GM21381 (cell line): ENCODE data around the gene ATP8A2.

Experiments
- ATAC-seq: cut with Tn5 transposase; IDR thresholded peaks from one replicate; pipeline ENCODE4 v1.9.1; 2021; ENCODE audit warnings: mild to moderate bottlenecking, moderate library complexity; ENCODE audit not compliant: unreplicated experiment

The ATP8A2 gene

DNA sequence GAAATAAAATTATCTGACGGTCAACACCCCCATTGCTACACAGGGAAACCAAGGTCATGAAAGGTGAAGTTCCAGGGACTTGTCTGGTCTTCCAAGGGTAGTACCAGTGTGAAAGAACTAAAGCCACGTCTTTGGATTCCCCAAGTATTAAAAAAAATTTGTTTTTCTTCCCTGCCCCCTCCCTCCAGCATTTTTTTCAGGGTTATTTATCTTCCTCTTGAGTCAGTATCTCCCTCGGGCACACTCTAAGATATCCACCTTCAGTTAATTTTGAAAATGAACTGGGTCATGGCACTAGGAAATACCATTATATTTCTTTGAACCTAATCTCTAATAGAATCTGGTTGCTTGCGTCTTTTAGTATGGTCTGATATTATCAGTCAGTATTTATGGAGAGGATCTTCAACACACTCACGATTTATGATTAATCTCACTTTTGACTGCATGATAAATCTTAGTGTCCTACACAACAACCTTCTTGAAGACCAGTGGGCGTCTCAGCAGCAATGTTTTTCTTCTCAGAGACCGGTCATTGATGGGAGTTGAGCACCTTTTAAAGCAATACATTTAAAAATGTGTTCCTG is 9.1 kb downstream of the ATP8A2 start:
- no peak for ATAC-seq

DNA sequence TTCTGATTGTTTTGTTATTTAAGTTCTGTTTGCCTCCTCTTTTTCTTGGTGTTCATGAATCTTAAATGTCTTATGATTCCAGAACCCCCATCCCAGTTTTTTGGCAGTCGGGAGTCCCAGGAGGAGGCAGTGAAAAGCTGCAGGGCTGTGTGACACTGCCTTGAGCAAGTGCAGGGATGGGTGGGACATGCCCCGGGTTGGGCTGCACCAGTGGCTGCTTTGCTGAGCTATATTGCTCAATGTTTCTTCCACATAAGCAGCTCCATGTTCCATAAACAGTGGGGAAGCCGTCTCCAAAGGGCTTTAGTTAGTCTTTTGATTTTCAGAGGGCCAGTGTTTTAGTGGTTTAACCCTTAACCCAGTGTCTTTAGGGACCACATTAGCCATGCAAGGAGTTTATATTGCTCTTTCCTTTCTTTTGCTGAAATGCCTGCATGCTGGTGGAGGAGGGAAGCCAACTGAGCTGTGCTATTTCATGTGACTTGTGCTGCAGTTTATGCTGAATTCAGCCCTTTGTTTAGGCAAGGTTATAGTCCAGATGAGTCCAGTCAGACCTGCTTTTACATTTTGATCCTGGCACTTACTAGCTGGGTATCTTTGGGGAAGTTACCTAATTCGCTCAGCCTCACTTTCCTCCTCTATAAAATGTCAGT is 13.1 kb downstream of the ATP8A2 start:
- ATAC-seq: no peak

DNA sequence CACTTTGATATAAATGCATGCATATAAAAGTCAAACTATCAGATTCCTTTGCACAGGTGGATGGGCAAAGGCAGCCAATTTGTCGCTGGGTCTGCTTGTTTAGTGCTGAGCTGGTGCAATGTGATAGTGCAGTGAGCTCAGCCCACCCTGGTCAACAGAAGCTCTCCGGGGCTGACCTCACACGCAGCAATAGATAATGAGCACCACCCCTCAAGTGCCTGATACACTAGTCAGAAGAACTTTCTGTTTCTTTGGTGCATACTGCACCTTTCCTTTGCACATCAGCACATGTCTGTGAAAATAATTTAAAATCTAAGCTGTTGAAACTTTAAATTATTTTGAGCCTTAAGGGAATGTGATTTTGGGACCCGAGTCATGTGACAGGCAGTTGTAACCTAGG is 20.2 kb downstream of the ATP8A2 start:
- no peak for ATAC-seq

DNA sequence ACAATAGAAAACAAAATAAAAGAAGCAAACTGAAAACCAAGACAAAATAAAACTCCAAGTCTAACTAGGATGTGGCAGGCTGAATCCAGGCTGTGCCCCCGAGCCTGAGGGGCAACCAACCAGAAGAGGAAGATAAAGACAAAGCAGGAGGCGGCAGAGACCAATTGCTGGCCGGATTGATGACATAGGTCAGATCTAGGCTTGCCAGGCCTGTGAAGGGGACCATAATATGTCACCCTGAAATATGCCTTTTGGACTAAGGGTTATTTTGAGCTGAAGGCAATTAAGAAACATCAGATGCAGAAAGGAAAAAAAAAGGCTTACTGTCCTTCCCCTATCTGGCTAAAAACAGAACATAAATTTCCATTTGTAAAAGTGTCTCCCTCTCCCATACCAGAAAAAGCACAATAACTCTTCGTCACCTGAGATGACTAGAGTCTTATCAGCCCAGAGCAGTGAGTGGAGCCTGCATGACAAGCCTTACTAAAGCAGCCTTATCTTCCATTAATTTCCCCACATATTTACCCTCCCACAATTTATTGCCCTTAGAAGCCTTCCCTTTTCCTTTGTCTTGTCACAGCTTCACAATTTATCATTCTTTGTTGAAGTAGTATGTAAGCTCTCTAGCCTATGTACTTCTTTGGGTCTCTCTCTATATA is 22.8 kb downstream of the ATP8A2 start:
- ATAC-seq: no peak

DNA sequence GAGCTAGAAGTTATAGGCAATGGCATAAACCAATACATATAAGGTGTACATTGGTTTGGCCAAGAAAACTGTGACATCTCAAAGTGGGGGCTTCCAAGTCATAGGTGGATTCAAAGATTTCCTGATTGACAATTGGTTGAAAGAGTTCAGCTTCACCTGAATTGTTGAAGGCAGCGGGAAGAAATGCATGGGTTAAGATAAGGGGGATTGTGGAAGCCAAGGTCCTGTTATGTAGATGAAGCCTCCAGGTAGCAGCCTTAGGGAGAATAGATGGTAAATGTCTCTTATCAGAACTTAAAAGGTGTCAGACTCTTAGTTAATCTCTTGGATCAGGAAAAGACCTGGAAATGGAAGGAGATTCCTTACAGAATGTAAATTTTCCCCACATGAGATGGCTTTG is 26.0 kb downstream of the ATP8A2 start:
- ATAC-seq: no peak

DNA sequence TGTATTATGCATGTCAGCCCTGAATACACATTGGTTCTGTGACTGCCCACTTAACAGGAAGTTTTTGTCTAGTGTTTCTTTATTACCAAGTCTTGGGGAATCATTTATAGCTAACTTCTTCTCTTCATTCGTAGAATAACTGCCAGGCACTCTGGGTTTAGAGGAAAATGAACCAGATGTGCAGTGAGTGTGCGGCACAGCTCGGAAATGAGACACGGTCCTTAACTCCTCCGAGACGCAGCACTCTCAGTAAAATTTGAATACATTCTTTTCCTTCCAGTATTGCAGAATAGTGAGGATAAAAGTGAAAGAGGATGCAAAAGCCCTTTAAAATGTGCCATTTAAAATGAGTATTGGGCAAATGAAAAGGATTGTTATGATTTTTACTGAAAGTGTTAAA is 29.2 kb downstream of the ATP8A2 start:
- no peak for ATAC-seq

DNA sequence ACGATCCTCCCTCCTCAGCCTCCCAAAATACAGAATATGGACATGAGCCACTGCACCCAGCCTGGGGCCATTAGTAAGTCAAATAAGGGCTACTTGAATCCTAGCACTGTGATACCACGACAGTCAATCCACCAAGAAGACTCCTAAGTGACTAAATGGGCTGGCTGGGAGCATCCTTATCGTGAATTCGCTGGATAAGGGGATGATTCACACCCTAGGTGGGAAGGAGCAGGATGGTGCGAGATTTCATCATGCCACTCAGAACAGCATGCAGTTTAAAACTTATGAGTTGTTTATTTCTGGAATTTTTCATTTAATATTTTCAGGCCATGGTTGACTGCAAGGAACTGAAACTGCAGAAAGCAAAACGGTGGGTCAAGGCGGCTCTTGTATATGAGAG is 30.2 kb downstream of the ATP8A2 start:
- ATAC-seq: no peak

DNA sequence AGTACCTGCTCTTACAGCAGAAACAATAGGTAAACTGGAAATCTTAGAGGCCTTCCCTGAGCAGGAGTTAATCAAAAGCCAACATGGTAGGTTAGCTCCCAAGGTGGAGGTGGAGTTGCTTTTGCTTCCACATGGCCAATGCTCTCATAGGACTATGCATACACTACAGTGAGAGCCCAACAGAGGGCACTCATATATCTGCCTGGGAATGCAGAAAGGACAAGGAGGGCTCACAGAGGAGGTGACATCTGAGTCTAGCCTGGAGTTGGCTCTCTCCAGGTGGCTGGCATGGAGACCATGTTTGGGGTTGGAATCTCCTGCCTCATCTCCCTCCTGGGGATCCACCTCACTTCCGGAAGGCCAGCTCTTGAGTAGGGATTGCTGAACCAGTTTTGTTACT is 34.6 kb downstream of the ATP8A2 start:
- no peak for ATAC-seq

DNA sequence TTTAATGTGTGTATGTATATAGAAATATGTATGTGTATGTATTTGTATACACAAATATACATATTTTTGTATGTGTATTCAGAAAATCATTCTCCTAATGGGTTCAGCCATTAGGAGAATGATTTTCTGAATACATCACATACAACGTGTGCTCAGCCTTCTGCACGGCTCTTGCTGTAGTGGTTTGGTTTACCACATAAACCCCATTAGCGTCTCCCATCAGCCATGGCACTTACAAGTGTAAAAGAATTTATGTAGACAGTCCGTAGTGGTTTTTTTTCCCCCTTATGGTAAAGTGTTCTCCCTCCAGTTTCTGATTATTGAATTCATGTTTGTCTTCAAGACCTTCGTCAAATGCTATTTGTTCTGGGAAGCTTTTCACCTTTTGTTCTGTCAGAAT is 38.2 kb downstream of the ATP8A2 start:
- ATAC-seq: no peak

DNA sequence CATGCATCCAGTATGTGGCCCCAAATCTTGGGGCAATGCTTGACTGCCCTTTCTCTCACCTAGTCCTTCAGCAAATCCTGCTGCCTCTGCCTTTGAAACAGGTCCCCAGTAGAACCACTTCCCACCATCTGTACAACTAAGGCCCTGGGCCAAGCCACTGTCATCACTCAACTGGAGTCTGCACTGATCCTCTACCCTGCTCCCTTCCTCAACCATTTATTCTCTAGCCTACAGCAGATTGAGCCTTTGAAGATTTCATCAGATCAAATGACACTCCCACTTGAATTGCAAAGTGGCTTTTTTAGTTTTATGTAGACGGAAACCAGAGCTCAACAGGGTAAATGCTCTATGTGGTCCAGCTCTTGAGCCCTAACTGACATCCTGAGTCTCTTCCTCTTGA is 43.5 kb downstream of the ATP8A2 start:
- ATAC-seq: no peak

DNA sequence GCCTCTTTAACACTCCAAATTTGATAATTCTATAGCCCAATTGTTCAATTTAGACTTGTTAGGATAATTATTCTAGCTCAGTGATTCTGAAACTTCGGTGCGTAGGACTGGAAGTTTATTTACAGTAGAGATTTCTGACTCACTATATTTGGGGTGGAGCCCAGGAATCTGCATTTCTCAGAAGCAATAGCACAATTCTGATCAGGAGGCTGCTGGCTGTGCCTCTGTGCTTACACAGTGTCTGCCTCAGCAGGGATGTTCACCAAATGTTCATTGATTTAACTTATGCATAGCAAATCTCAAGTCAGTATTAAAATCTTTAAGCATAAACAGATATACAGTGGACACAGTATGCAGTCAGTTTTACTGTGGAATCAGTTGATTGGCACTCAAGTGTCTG is 45.8 kb downstream of the ATP8A2 start:
- ATAC-seq: no peak

DNA sequence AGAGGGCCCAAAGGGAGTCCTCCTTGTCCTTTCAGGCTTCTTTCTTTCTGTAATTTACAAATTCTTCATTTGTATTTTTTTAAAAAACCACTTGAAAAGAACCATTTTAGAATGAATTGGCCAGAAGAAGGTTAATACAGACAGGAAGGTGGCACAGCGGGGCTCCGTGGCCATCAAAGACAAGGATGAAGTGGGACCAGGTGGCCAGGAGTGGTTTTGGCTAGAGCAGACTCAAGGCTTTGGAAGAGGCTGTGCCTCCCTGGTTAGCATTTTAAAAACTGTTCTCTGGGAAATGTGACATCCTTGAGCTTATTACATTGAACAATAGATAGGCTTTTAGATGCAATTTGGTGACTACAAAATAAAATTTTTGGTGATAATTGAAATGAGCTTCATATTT is 48.4 kb downstream of the ATP8A2 start:
- no peak for ATAC-seq

DNA sequence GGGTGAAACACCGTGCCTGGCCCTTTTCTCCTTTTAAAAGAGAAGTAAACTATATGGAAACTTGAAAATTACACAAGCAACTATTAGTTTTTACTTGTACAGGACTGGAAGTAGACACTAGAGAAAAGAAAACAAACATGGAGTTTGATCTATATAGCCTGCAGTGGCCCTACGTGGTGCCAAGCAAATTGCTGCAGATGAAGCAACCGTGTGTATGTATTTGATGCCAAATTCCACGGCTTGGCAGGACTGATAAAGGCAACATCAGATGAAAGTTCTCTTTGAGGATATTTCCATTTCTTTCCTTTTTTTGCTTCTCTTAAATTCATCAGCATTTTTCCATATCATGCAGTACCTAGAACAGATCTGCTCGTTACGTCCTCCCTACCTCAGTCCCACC is 49.8 kb downstream of the ATP8A2 start:
- ATAC-seq: no peak

DNA sequence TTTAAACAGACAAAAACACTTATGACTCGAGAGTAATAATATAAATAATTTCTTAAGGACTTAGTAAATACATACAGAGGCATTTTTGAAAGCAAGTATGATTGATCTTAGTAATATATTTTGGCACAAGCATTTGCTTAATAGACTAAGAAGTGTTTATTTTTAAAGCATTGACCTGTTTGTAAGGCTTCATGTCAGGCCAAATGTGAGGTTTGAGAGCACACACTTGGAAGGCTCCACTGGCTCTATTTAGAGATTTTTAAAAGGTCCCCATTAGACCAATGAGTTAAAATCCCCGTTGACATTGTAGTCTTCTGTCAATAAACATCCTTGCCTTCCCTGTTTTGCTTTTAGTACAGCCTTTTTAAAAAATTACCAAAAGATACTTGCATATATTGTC is 50.4 kb downstream of the ATP8A2 start:
- ATAC-seq: no peak

DNA sequence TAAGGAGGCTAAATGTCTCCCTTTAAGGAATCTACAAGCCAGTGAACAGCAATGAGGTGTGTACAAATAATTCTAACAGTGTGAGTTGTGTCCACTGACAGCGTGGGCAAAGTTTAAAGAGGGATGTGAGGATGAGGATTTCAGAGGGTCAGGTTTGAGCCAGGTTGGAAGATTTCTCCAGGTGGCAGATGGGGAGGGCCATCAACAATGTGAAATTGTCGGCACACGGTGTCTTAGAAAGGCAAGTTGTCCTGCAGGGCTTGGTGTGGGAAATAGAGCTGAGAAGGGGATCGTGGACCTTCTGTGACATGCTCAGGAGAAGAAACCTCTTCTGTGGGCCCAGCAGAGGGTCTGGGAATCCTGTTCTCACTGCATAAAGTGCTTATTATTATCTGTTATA is 52.1 kb downstream of the ATP8A2 start:
- no peak for ATAC-seq

DNA sequence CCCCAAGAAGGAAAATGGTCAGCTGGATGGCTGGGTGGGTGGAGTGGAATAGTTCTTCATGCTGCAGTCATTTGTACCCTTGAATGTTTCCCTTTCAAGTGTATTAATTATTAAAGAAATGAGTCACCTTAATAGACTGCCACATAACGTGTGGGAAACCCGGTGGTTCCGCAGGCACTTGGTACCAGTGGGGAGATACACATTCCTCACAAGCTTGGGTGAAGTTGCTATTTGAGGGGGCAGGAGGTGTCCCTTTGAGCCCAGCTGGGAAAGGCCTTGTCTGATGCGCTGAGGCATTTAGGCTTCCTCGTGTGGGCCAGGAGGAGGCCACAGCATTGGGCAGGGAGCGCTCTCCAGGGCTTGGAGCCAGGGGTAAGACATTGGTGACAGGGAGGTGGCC is 57.7 kb downstream of the ATP8A2 start:
- no peak for ATAC-seq

DNA sequence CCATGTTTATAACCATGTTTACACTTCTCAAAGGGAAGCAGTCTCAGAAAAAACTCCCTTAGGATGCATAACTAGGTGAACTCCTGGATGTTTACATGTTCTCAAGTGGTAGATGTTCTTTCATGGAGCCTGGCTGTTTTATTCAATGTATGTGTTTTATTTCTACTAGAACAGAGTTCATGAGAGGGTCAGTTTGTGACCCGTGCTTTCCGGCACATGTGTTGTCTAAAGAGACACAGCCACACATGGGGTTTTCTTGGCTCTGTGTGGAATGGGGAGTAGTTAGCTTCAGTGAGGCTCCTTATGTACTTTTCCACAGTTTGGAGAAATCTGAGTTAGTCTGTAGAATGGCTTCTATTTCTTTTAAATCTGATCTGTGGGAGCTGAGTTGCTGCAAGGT is 60.9 kb downstream of the ATP8A2 start:
- ATAC-seq: no peak

DNA sequence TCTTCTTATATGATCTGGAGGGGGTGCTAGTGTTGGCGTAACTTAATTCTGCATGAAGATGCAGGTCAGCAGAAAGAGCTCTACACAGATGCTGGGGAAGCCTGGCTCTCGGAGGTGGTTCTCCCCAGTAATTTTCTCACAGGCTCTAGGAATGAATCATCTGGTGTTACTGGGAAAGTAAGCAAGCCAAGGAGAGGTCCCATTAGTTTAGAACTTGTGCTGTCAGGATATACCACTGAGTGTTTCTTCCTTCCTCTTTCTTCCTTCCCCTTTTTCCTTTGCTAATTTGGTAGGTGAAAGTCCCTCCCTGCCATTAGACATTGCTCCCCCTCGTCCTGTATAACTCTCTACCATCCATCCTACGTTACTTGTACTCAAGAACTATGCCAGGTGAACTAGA is 68.3 kb downstream of the ATP8A2 start:
- no peak for ATAC-seq

DNA sequence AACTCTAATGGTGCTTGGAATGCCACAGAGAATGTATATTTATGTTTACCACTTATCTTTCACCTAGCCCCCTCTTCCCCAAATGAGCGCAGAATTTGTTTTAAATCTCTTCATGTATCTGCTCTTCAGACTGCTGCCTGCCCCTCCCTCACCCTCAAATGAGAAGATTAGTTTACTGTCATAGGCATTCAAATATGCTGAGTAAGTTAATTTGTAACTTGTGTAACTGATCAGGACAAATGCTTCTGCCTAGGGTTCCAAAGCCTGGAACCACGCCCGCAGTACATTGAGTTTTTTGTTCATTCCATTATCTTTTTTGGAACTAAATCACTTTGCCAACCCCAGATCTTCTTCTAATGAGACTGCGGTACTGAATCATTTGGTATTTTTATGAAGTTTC is 74.5 kb downstream of the ATP8A2 start:
- ATAC-seq: no peak

DNA sequence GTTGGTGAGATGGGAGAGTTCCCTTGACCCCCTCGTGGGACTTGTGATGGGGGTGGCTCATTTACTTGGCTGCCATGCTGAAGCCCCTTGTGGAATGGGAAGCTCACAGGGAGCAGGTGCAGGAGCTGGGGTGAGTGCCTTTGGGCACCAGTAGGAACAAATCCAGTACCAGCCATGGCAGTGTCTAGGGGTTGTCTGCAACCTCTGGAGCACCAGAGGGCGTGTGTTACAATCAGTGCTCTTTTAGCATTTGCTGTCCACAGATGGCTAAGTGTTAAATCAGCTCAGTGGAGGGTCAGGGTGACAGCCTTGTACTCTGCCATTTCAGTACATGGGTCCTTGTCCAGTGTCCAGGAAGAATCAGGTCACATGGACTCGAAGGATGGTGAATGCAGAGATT is 75.6 kb downstream of the ATP8A2 start:
- no peak for ATAC-seq

DNA sequence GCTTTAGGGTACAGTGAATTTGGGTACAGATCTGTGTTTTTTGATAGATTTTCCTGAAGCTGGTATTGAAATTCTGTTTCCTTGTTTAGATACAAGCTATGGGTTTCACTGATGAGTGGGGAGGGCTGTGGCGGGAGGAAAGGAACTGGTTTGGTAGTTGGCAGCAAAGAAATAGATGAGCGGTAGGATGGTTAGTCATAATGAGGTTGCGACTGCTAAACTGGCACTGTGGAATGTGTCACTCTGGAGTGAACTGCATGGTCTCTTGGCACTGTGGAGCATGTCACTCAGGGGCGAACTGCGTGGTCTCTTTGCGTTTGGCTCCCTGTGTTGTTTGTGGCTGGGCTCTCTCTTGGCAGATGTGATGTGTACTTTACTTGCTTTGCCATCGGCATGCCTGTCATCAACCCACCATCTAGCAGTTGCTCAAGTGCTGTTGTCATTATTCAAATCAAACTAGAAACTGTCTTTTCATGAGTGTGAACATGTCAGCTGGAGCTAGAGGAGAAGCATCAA is 82.1 kb downstream of the ATP8A2 start:
- ATAC-seq: no peak

DNA sequence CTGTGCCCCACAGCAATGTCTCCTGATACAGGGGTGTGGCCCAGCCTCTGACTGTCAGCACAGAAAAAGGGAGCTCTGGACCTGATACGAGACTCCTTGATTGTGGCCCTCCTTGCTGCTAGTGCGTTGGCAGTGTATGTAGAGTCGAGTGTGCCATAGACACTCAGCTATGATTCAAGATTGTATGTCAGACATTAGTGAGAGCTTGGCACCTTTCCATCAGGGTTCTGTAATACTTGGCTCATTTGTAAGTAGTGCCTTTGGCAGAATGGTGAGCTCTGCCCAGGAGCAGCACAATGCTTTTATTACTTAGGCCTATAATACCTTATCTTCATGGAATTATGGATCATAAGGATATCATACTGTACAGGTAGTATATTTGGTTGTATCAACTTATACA is 83.4 kb downstream of the ATP8A2 start:
- ATAC-seq: no peak

DNA sequence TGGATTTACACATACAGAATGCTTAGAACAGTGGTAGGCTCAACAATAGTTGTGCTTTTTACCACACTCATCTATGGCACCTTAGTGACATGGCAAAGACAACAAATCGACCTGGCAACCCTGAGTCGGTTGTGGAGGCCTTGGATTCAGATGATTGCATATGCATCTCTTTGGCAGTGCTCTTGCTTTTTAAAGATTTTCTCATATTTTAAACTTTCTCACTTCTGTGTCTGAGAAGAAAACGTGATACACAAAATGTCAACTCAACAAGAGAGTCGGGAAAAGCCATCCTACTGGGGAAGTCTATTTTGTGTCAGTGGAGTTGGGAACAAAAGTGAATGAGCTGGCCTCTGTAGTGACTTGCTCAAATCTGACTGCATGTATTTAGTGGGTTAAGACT is 85.8 kb downstream of the ATP8A2 start:
- no peak for ATAC-seq
